CD14-positive monocyte (primary cell): Measurements from ENCODE around the gene PTCHD1. TPM values are rescaled to one million over a fixed set of nuclear protein-coding genes. Genes with fewer than 3 reads are reported as not detected.

Experiments used
- DNase-seq, 3 donors: peaks; one replicate each; pipeline ENCODE4 v3.0.0-alpha.2; 2011 to 2022
- H2AFZ ChIP-seq: 2 replicates; pipeline ENCODE4 v1.6.0; 2012; ENCODE audit warnings: mild to moderate bottlenecking, low read depth, low read length, inconsistent platforms; ENCODE audit not compliant: insufficient read depth, poor library complexity, severe bottlenecking
- H3K27ac ChIP-seq, 2 donors: 1 replicate in 1 of 2; 2 replicates in 1 of 2; pipeline ENCODE4 v1.5.1; 2012 to 2013; ENCODE audit warnings: low read length in 2 of 2, control low read depth in 1 of 2, inconsistent platforms in 1 of 2, low read depth in 1 of 2, mild to moderate bottlenecking in 1 of 2
- H3K27me3 ChIP-seq, 2 donors: one replicate each; pipeline versions ENCODE4 v1.6.0 to v1.6.1; 2011 to 2013; ENCODE audit warnings: low read length in 2 of 2; ENCODE audit not compliant: control insufficient read depth in 2 of 2, insufficient read depth in 2 of 2
- H3K36me3 ChIP-seq, 2 donors: replicated peaks in 1 of 2; 1 replicate in 1 of 2; 2 replicates in 1 of 2; pipeline versions ENCODE4 v1.5.1 to v1.6.1; 2012 to 2013; ENCODE audit warnings: low read length in 2 of 2, control low read depth in 1 of 2, inconsistent platforms in 1 of 2, mild to moderate bottlenecking in 1 of 2; ENCODE audit not compliant: insufficient read depth in 2 of 2, control insufficient read depth in 1 of 2
- H3K4me1 ChIP-seq, 2 donors: 1 replicate in 1 of 2; 2 replicates in 1 of 2; pipeline versions ENCODE4 v1.5.1 to v1.6.1; 2012 to 2013; ENCODE audit warnings: low read length in 2 of 2, control low read depth in 1 of 2, inconsistent platforms in 1 of 2, mild to moderate bottlenecking in 1 of 2, moderate library complexity in 1 of 2; ENCODE audit not compliant: insufficient read depth in 2 of 2, control insufficient read depth in 1 of 2
- H3K4me2 ChIP-seq: replicated peaks from 2 replicates; pipeline ENCODE3; 2012; ENCODE audit warnings: low read length, moderate library complexity, mild to moderate bottlenecking; ENCODE audit not compliant: poor library complexity, severe bottlenecking; ENCODE audit errors: extremely low read depth
- H3K4me3 ChIP-seq, 3 experiments: fragments of 200-600 bp in 1 of 3; sonication (generic) in 1 of 3; replicated peaks in 1 of 3; 1 replicate in 2 of 3; 2 replicates in 1 of 3; pipeline ENCODE4 v1.5.1; 2011 to 2013; ENCODE audit warnings: low read length in 3 of 3, mild to moderate bottlenecking in 3 of 3, control low read depth in 2 of 3, low read depth in 2 of 3, inconsistent platforms in 1 of 3, moderate library complexity in 1 of 3
- H3K79me2 ChIP-seq: 2 replicates; pipeline ENCODE4 v1.6.0; 2012; ENCODE audit warnings: mild to moderate bottlenecking, control low read depth, inconsistent platforms, low read length, moderate library complexity; ENCODE audit not compliant: insufficient read depth
- H3K9ac ChIP-seq: 2 replicates; pipeline ENCODE4 v1.6.0; 2017; ENCODE audit warnings: low read length, mild to moderate bottlenecking; ENCODE audit not compliant: insufficient read depth, poor library complexity, severe bottlenecking
- H3K9me3 ChIP-seq, 2 donors: replicated peaks in 1 of 2; 1 replicate in 1 of 2; 2 replicates in 1 of 2; pipeline versions ENCODE4 v1.5.1 to v1.6.1; 2012 to 2013; ENCODE audit warnings: low read length in 2 of 2, control low read depth in 1 of 2; ENCODE audit not compliant: control insufficient read depth in 1 of 2, insufficient read depth in 1 of 2
- H4K20me1 ChIP-seq: 2 replicates; pipeline ENCODE4 v1.6.0; 2012; ENCODE audit warnings: mild to moderate bottlenecking, low read length, control low read depth, moderate library complexity; ENCODE audit not compliant: insufficient read depth
- H3K27ac Mint-ChIP-seq, 7 donors: one replicate each; pipeline ENCODE4 v1.8.0; 2020; ENCODE audit warnings: mild to moderate bottlenecking in 7 of 7, mixed read lengths in 7 of 7, moderate library complexity in 6 of 7, inconsistent platforms in 2 of 7
- H3K27me3 Mint-ChIP-seq, 3 donors: one replicate each; pipeline ENCODE4 v1.8.0; 2021 to 2022; ENCODE audit warnings: low read depth in 3 of 3, mild to moderate bottlenecking in 3 of 3, mixed read lengths in 3 of 3, moderate library complexity in 3 of 3, inconsistent platforms in 1 of 3
- H3K36me3 Mint-ChIP-seq, 2 donors: one replicate each; pipeline ENCODE4 v1.8.0; 2020; ENCODE audit warnings: mixed read lengths in 2 of 2, inconsistent platforms in 1 of 2, mild to moderate bottlenecking in 1 of 2
- H3K4me1 Mint-ChIP-seq: one replicate; pipeline ENCODE4 v1.8.0; 2020; ENCODE audit warnings: mild to moderate bottlenecking, mixed read lengths
- H3K4me3 Mint-ChIP-seq, 2 donors: one replicate each; pipeline ENCODE4 v1.8.0; 2020; ENCODE audit warnings: mild to moderate bottlenecking in 2 of 2, mixed read lengths in 2 of 2, moderate library complexity in 1 of 2
- H3K9me3 Mint-ChIP-seq, 7 donors: one replicate each; pipeline ENCODE4 v1.8.0; 2020 to 2022; ENCODE audit warnings: mixed read lengths in 7 of 7, mild to moderate bottlenecking in 6 of 7, moderate library complexity in 6 of 7, inconsistent platforms in 2 of 7
- CTCF ChIP-seq: fragments of 200-600 bp; IDR thresholded peaks from one replicate; pipeline ENCODE4 v1.8.0; 2022; ENCODE audit warnings: antibody characterized with exemption, mild to moderate bottlenecking
- WGBS: methylation state at CpG from one replicate; pipeline ENCODE4 v1.1.5; 2013; ENCODE audit warnings: missing lambda C conversion rate; ENCODE audit not compliant: insufficient coverage; 5-methylcytosine and 5-hydroxymethylcytosine counted together
- intact Hi-C, 2 donors: fragments of 100-400 bp; cut with micrococcal nuclease; formaldehyde crosslinking; loops; one replicate each; pipeline versions ENCODE4 v1.15.0 to v1.15.1; 2023
- polyA plus RNA-seq, 3 donors: library from polyadenylated mRNA; depleted of rRNA in 1 of 3; unstranded in 2 of 3; stranded (reverse) in 1 of 3; fragments of 300-500 nt in 2 of 3; fragments of >200 nt in 1 of 3; fragmentation: Illumina TruSeq in 2 of 3; gene quantifications; 1 replicate in 2 of 3; 2 replicates in 1 of 3; pipeline ENCODE4 v1.2.3, GENCODE V29; 2012 to 2021

The PTCHD1 gene
- polyA plus RNA-seq, 3 donors, result not detected

- Histone ChIP-seq H3K9ac (no peak overlapping the region), H3K36me3 (no peaks in the 10 kb centered on the region), H3K27ac (no peak overlapping the region), H3K4me3 (no peak overlapping the region), H3K27me3 (peaks cover 8 to 10% of the 10 kb centered on the region in 2 donors), H3K79me2 (no peaks in the 10 kb centered on the region), H4K20me1 (no peaks in the 10 kb centered on the region), H2AFZ (no peak overlapping the region), H3K9me3 (no peaks in the 10 kb centered on the region), H3K4me1 (no peaks in the 10 kb centered on the region), H3K4me2 (no peak overlapping the region)
- WGBS, result 67% methylated on average over 1 of the region's 6 CpGs
- H3K4me1 Mint-ChIP-seq, result no peaks in the 10 kb centered on the region
- H3K4me3 Mint-ChIP-seq, result no peak overlapping the region
- DNase-seq, result no peak
- no peaks in the 10 kb centered on the region for H3K9me3 Mint-ChIP-seq
- peaks cover 17 to 20% (median 18%) of the 10 kb centered on the region in 3 donors for H3K27me3 Mint-ChIP-seq
- H3K36me3 Mint-ChIP-seq, result no peaks in the 10 kb centered on the region
- no peak for TF ChIP-seq CTCF
- intact Hi-C loops, result no loop called here
- H3K27ac Mint-ChIP-seq, result peak overlapping the region in 1 of 7 donors; percentile 59
Measured at GRCh38 chrX:23341452-23341851, 6.8 kb downstream of the PTCHD1 start.

GRCh38 chrX:23344238-23344903, 9.7 kb downstream of the PTCHD1 start:
- no CpG with 5 or more reads among the region's 5 CpGs for whole genome bisulfite sequencing
- H3K9me3 Mint-ChIP-seq, result peaks cover 0 to 3% (median 0%) of the 10 kb centered on the region in 7 donors
- Histone ChIP-seq H3K27ac (no peak overlapping the region), H3K9ac (no peak overlapping the region), H3K4me3 (no peak overlapping the region), H3K27me3 (peaks cover 0 to 2% of the 10 kb centered on the region in 2 donors), H3K4me1 (no peaks in the 10 kb centered on the region), H3K79me2 (no peaks in the 10 kb centered on the region), H2AFZ (no peak overlapping the region), H3K36me3 (no peaks in the 10 kb centered on the region), H3K9me3 (no peaks in the 10 kb centered on the region), H3K4me2 (no peak overlapping the region), H4K20me1 (no peaks in the 10 kb centered on the region)
- no peak for TF ChIP-seq CTCF
- H3K27me3 Mint-ChIP-seq, result peaks cover 4 to 10% (median 4%) of the 10 kb centered on the region in 3 donors
- H3K4me3 Mint-ChIP-seq, result no peak overlapping the region
- H3K36me3 Mint-ChIP-seq, result no peaks in the 10 kb centered on the region
- no peaks in the 10 kb centered on the region for H3K4me1 Mint-ChIP-seq
- intact Hi-C loops, result no loop called here
- DNase-seq, result no peak
- no peak overlapping the region for H3K27ac Mint-ChIP-seq
